Measurements from ENCODE around the gene RAD50.
"Not testable (repeated sequence)": the region's sequence is repeated elsewhere in the genome, so short reads cannot be mapped to it uniquely, and the experiment has no call there.

RAD50 gene

GRCh38 chr5:132556153-132556762, 519 bp upstream of the RAD50 start:
- DNase-seq: no peak
- peaks cover 8% of the 10 kb centered on the region; the same call in 1 of the 2 replicates for H3K36me3 ChIP-seq
- TF ChIP-seq, protein P1, sequence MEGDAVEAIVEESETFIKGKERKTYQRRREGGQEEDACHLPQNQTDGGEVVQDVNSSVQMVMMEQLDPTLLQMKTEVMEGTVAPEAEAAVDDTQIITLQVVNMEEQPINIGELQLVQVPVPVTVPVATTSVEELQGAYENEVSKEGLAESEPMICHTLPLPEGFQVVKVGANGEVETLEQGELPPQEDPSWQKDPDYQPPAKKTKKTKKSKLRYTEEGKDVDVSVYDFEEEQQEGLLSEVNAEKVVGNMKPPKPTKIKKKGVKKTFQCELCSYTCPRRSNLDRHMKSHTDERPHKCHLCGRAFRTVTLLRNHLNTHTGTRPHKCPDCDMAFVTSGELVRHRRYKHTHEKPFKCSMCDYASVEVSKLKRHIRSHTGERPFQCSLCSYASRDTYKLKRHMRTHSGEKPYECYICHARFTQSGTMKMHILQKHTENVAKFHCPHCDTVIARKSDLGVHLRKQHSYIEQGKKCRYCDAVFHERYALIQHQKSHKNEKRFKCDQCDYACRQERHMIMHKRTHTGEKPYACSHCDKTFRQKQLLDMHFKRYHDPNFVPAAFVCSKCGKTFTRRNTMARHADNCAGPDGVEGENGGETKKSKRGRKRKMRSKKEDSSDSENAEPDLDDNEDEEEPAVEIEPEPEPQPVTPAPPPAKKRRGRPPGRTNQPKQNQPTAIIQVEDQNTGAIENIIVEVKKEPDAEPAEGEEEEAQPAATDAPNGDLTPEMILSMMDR (IDR thresholded peaks at IDR 0.05; ENCODE audit: low read depth, low read length): no peak

DNA sequence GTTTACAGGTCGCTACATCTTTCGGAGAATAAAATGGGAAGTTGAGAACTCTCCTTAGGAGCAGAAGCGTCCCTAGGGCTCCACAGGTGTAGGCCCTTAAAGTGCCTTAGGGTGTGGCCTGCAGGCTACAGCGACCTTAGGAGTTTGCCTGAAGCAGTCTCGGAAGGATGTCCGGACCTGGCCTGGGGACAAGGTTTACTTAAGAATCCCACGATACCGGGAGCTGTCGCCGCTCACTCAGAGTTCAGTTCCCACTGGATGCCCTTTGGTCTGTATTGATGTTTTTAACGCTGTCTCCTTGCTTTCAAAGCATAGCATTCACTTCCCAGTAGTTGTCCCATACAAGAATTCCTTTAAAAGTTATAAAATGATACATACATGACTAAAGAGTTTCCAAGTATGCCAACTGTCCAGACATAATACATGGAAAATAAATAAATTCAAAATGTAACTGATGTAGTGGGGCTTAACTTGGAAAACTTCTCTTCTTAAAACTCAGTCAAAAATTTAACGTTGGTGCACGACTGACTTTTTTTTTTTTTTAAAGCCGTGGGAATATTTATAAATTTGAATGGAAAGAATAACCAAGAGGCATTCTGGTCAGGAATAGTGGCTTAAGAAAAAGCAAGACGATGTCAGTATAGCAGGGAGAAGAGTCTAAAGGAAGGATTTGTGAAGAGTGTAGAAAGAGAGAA, 848 bp downstream of the RAD50 start:
- Histone ChIP-seq H3K36me3 (peaks cover 10% of the 10 kb centered on the region; the same call in 1 of the 2 replicates), H3K4me3 (ENCODE audit: low read depth, low read length) (peak overlapping the region; percentile 93), H3K27me3 (no peaks in the 10 kb centered on the region), H3K9me3 (no peaks in the 10 kb centered on the region), H3K4me1 (no peaks in the 10 kb centered on the region)
- DNase-seq: peak; percentile 21
- TF ChIP-seq, protein P1 (IDR thresholded peaks at IDR 0.05; ENCODE audit: low read depth, low read length): no peak

More at GRCh38 chr5:132556153-132556762, 519 bp upstream of the RAD50 start:
- Histone ChIP-seq H3K27me3 (no peaks in the 10 kb centered on the region), H3K4me3 (ENCODE audit: low read depth, low read length) (peak overlapping the region; percentile 93), H3K4me1 (no peaks in the 10 kb centered on the region), H3K9me3 (no peaks in the 10 kb centered on the region)

GRCh38 chr5:132559383-132560060, 2.7 kb downstream of the RAD50 start:
- H3K36me3 ChIP-seq: peaks cover 16% of the 10 kb centered on the region
- no peaks in the 10 kb centered on the region for H3K27me3 ChIP-seq
- TF ChIP-seq, protein P1 (IDR thresholded peaks at IDR 0.05; ENCODE audit: low read depth, low read length): no peak
- H3K4me1 ChIP-seq: no peaks in the 10 kb centered on the region
- H3K9me3 ChIP-seq: no peaks in the 10 kb centered on the region
- no peak overlapping the region for H3K4me3 ChIP-seq (ENCODE audit: low read depth, low read length)
- no peak for DNase-seq

- TF ChIP-seq, protein P1 (IDR thresholded peaks at IDR 0.05; ENCODE audit: low read depth, low read length): no peak
- Histone ChIP-seq H3K9me3 (no peaks in the 10 kb centered on the region), H3K4me3 (ENCODE audit: low read depth, low read length) (no peak overlapping the region), H3K4me1 (no peaks in the 10 kb centered on the region), H3K27me3 (no peaks in the 10 kb centered on the region), H3K36me3 (peaks cover 16% of the 10 kb centered on the region)
- DNase-seq: no peak
Measured at GRCh38 chr5:132561601-132562000, 4.8 kb downstream of the RAD50 start.

- not testable (repeated sequence) for DNase-seq; H3K9me3 ChIP-seq; H3K27me3 ChIP-seq; H3K4me3 ChIP-seq (ENCODE audit: low read depth, low read length); H3K4me1 ChIP-seq
- peaks cover 14% of the 10 kb centered on the region for H3K36me3 ChIP-seq
Measured at GRCh38 chr5:132564555-132564954, 7.8 kb downstream of the RAD50 start.

DNA sequence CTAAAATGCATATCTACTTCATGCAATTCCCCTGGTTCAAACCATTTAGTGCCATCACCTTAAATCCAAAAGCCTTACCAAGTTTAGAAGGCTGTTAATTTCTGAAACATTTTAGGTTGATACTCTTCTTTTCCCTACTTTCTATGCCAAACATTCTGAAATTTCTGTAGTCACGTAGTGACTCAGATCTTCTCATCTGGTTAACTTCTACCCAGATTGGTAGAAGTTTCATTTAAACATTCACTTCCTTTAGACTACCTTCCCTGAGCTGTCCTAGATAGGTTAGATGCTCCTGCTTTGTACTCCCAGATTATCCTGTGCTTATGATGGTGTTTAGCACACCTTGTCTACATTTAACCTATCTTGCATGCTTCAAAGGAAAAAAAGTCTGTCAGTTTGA, 9.9 kb downstream of the RAD50 start:
- TF ChIP-seq, protein P1 (IDR thresholded peaks at IDR 0.05; ENCODE audit: low read depth, low read length): no peak
- DNase-seq: no peak
- peaks cover 6% of the 10 kb centered on the region for H3K36me3 ChIP-seq

More for the DNA sequence above, 9.9 kb downstream of the RAD50 start:
- H3K9me3 ChIP-seq: no peaks in the 10 kb centered on the region
- H3K4me3 ChIP-seq (ENCODE audit: low read depth, low read length): no peak overlapping the region
- no peaks in the 10 kb centered on the region for H3K4me1 ChIP-seq
- H3K27me3 ChIP-seq: no peaks in the 10 kb centered on the region

All from BE2C (cell line).